H9 (cell line): ENCODE data around the gene ZNF764. TPM values are rescaled to one million over a fixed set of nuclear protein-coding genes. Genes with fewer than 3 reads are reported as not detected.

Experiments
- DNase-seq: peaks from one replicate; pipeline ENCODE4 v3.0.0-alpha.2; 2017
- H2AFZ ChIP-seq: one replicate; pipeline ENCODE4 v1.6.1; 2013; ENCODE audit warnings: mild to moderate bottlenecking, low read length, control low read depth, moderate library complexity
- H2AK5ac ChIP-seq: 2 replicates; pipeline ENCODE4 v1.6.1; 2013; ENCODE audit warnings: low read length, control low read depth, mixed read lengths; ENCODE audit not compliant: insufficient read length
- H2BK120ac ChIP-seq: one replicate; pipeline ENCODE4 v1.6.1; 2013; ENCODE audit warnings: low read depth, mild to moderate bottlenecking, low read length, control low read depth, inconsistent platforms; ENCODE audit not compliant: poor library complexity, severe bottlenecking
- H2BK12ac ChIP-seq: 2 replicates; pipeline ENCODE4 v1.6.1; 2013; ENCODE audit warnings: low read length, control low read depth, mixed read lengths, low read depth; ENCODE audit not compliant: insufficient read length
- H2BK15ac ChIP-seq: 2 replicates; pipeline ENCODE4 v1.6.1; 2013; ENCODE audit warnings: low read depth, low read length, control low read depth
- H2BK20ac ChIP-seq: one replicate; pipeline ENCODE4 v1.6.1; 2013; ENCODE audit warnings: low read depth, mild to moderate bottlenecking, low read length, control low read depth, inconsistent platforms; ENCODE audit not compliant: poor library complexity, severe bottlenecking
- H2BK5ac ChIP-seq: 2 replicates; pipeline ENCODE4 v1.6.1; 2013; ENCODE audit warnings: low read length, control low read depth, mixed read lengths; ENCODE audit not compliant: insufficient read length
- H3K14ac ChIP-seq: 2 replicates; pipeline ENCODE4 v1.6.1; 2013; ENCODE audit warnings: low read length, control low read depth; ENCODE audit not compliant: insufficient read depth
- H3K18ac ChIP-seq: 2 replicates; pipeline ENCODE4 v1.6.1; 2013; ENCODE audit warnings: low read depth, mild to moderate bottlenecking, mixed read lengths, low read length, control low read depth; ENCODE audit not compliant: insufficient read length
- H3K23ac ChIP-seq: 2 replicates; pipeline ENCODE4 v1.6.1; 2013; ENCODE audit warnings: low read length, control low read depth, mixed read lengths, low read depth; ENCODE audit not compliant: insufficient read length
- H3K23me2 ChIP-seq: 2 replicates; pipeline ENCODE4 v1.6.1; 2013; ENCODE audit warnings: low read depth, mild to moderate bottlenecking, mixed read lengths, low read length, control low read depth; ENCODE audit not compliant: insufficient read length, poor library complexity, severe bottlenecking
- H3K27ac ChIP-seq: 2 replicates; pipeline ENCODE4 v1.5.1; 2013; ENCODE audit warnings: low read length, control low read depth, mixed read lengths, low read depth; ENCODE audit not compliant: insufficient read length
- H3K27me3 ChIP-seq: 2 replicates; pipeline ENCODE4 v1.6.1; 2013; ENCODE audit warnings: low read length, control low read depth, inconsistent platforms; ENCODE audit not compliant: insufficient read depth
- H3K4ac ChIP-seq: 2 replicates; pipeline ENCODE4 v1.6.1; 2013; ENCODE audit warnings: low read depth, mild to moderate bottlenecking, control low read depth, inconsistent platforms, low read length, moderate library complexity
- H3K4me1 ChIP-seq: 2 replicates; pipeline ENCODE4 v1.6.1; 2013; ENCODE audit warnings: low read length, control low read depth, inconsistent platforms; ENCODE audit not compliant: insufficient read depth
- H3K4me2 ChIP-seq: 2 replicates; pipeline ENCODE4 v1.6.1; 2013; ENCODE audit warnings: low read length, control low read depth, mixed read lengths; ENCODE audit not compliant: insufficient read length, insufficient read depth
- H3K56ac ChIP-seq: 2 replicates; pipeline ENCODE4 v1.6.1; 2013; ENCODE audit warnings: low read depth, mild to moderate bottlenecking, mixed read lengths, low read length, control low read depth; ENCODE audit not compliant: insufficient read length
- H3K79me1 ChIP-seq: 2 replicates; pipeline ENCODE4 v1.6.1; 2013; ENCODE audit warnings: low read depth, mild to moderate bottlenecking, moderate library complexity, low read length, control low read depth, inconsistent platforms; ENCODE audit not compliant: insufficient read depth, poor library complexity, severe bottlenecking
- H3K79me2 ChIP-seq: 2 replicates; pipeline ENCODE4 v1.6.1; 2013; ENCODE audit warnings: low read length, control low read depth, inconsistent platforms; ENCODE audit not compliant: insufficient read depth
- H3K9ac ChIP-seq: 2 replicates; pipeline ENCODE4 v1.6.1; 2013; ENCODE audit warnings: low read length, control low read depth, mixed read lengths; ENCODE audit not compliant: insufficient read length; ENCODE audit errors: extremely low read depth
- H3K9me3 ChIP-seq: one replicate; pipeline ENCODE4 v1.6.1; 2013; ENCODE audit warnings: low read depth, low read length, inconsistent platforms; ENCODE audit not compliant: control insufficient read depth
- H3T11ph ChIP-seq: one replicate; pipeline ENCODE4 v1.6.1; 2013; ENCODE audit warnings: mild to moderate bottlenecking, low read length, control low read depth, inconsistent platforms
- H4K20me1 ChIP-seq: one replicate; pipeline ENCODE4 v1.6.1; 2013; ENCODE audit not compliant: control insufficient read depth, insufficient read length, insufficient read depth
- H4K5ac ChIP-seq: 2 replicates; pipeline ENCODE4 v1.6.1; 2013; ENCODE audit warnings: low read depth, mild to moderate bottlenecking, mixed read lengths, low read length, control low read depth; ENCODE audit not compliant: insufficient read length
- H4K8ac ChIP-seq: replicated peaks from 2 replicates; pipeline ENCODE4 v1.6.1; 2013; ENCODE audit warnings: low read length, control low read depth, mixed read lengths, low read depth; ENCODE audit not compliant: insufficient read length
- H4K91ac ChIP-seq: 2 replicates; pipeline ENCODE4 v1.6.1; 2013; ENCODE audit warnings: low read depth, mild to moderate bottlenecking, moderate library complexity, mixed read lengths, low read length, control low read depth; ENCODE audit not compliant: insufficient read length
- H3K27ac Mint-ChIP-seq, 3 experiments: 2 replicates in 2 of 3; 3 replicates in 1 of 3; pipeline ENCODE4 v1.8.0; 2020 to 2021; ENCODE audit warnings: mixed read lengths in 3 of 3, mild to moderate bottlenecking in 1 of 3, moderate library complexity in 1 of 3
- H3K27me3 Mint-ChIP-seq: 2 replicates; pipeline ENCODE4 v1.8.0; 2021; ENCODE audit warnings: low read depth, mild to moderate bottlenecking, moderate library complexity, mixed read lengths
- H3K36me3 Mint-ChIP-seq, 3 experiments: 2 replicates in 2 of 3; 3 replicates in 1 of 3; pipeline ENCODE4 v1.8.0; 2020 to 2021; ENCODE audit warnings: low read depth in 3 of 3, mixed read lengths in 3 of 3; ENCODE audit not compliant: insufficient read depth in 1 of 3
- H3K4me1 Mint-ChIP-seq, 2 experiments: 2 replicates each; pipeline ENCODE4 v1.8.0; 2020; ENCODE audit warnings: mixed read lengths in 2 of 2
- H3K4me3 Mint-ChIP-seq, 2 experiments: 2 replicates in 1 of 2; 3 replicates in 1 of 2; pipeline ENCODE4 v1.8.0; 2020 to 2021; ENCODE audit warnings: mild to moderate bottlenecking in 2 of 2, mixed read lengths in 2 of 2, moderate library complexity in 1 of 2
- H3K9me3 Mint-ChIP-seq, 2 experiments: 2 replicates in 1 of 2; 3 replicates in 1 of 2; pipeline ENCODE4 v1.8.0; 2020; ENCODE audit warnings: mild to moderate bottlenecking in 2 of 2, mixed read lengths in 2 of 2, moderate library complexity in 1 of 2
- WGBS: extraction: QIAGEN DNeasy Blood & Tissue Kit; methylation state at CpG from one replicate; pipeline ENCODE4 v1.1.7; 2013; ENCODE audit warnings: missing lambda C conversion rate, low lambda C conversion rate, mixed read lengths; ENCODE audit not compliant: insufficient read length; ENCODE audit errors: extremely low coverage; 5-methylcytosine and 5-hydroxymethylcytosine counted together
- microRNA-seq: library from miRNA; unstranded; fragments of <30 nt; microRNA quantifications from one replicate; pipeline ENCODE4, GENCODE V29; 2020; ENCODE audit warnings: borderline microRNAs expressed
- total RNA-seq: library from RNA; stranded (reverse); gene quantifications from 2 replicates; pipeline ENCODE4 v1.2.1, GENCODE V29; 2021
- TF ChIP-seq, protein P1 (sequence below): fragments of 200-600 bp; sonication (generic); conservative IDR thresholded peaks from 3 replicates; pipeline ENCODE4 v1.8.0; 2021; ENCODE audit warnings: antibody characterized with exemption, mild to moderate bottlenecking

Gene ZNF764
- total RNA-seq, 1 experiment from 2014 or later, result 11.4 TPM

DNA sequence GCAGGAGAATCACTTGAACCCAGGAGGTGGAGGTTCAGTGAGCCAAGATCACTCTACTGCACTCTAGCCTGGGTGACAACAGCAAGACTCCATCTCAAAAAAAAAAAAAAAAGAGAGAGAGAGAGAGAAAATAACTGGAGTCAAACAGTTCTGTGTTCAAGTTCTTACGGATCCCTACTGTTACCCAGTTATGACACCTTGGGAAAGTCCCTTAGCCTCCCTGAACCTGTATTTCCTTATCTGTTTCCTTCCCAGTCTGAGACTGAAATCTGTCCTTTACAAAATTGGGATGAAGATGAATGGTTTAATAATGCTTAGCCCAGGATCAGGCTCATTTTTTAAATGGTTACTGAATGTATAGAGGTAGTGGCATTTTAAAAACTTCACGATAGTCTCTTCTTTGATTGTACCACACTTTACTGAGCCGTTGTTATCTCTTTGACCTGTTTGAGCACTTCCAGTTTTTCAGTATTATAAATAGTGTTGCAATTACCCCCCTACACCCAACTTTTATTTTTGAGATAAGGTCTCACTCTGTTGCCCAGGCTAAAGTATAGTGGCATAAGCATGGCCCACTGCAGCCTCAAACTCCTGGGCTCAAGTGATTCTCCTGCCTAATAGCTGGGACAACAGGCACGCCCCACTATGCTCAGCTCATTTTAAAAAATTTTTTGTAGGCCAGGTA is 49.0 kb downstream of the ZNF764 start:
- H3K23me2 ChIP-seq, result no peaks in the 10 kb centered on the region
- no CpG with 5 or more reads among the region's 4 CpGs for WGBS
- peaks cover 12% of the 10 kb centered on the region for H3K27me3 Mint-ChIP-seq

More for the DNA sequence above, 49.0 kb downstream of the ZNF764 start:
- Histone ChIP-seq H2BK12ac (no peak overlapping the region), H3K79me1 (no peaks in the 10 kb centered on the region), H4K91ac (no peak overlapping the region), H2AFZ (no peak overlapping the region), H2BK120ac (no peak overlapping the region), H3T11ph (no peak overlapping the region), H2AK5ac (no peak overlapping the region), H3K18ac (no peak overlapping the region), H3K23ac (no peak overlapping the region), H3K27me3 (no peaks in the 10 kb centered on the region), H3K4ac (no peak overlapping the region), H4K20me1 (no peaks in the 10 kb centered on the region), H2BK5ac (no peak overlapping the region), H4K8ac (no peak overlapping the region), H4K5ac (no peak overlapping the region), H3K9me3 (no peaks in the 10 kb centered on the region), H3K14ac (no peak overlapping the region), H3K27ac (no peak overlapping the region), H3K9ac (no peak overlapping the region), H3K4me2 (no peak overlapping the region), H2BK15ac (no peak overlapping the region), H3K79me2 (no peaks in the 10 kb centered on the region), H2BK20ac (no peak overlapping the region), H3K4me1 (no peaks in the 10 kb centered on the region), H3K56ac (no peak overlapping the region)
- no peaks in the 10 kb centered on the region for H3K9me3 Mint-ChIP-seq
- no peak overlapping the region for H3K27ac Mint-ChIP-seq
- no peak overlapping the region for H3K4me3 Mint-ChIP-seq
- no peaks in the 10 kb centered on the region for H3K4me1 Mint-ChIP-seq
- DNase-seq, result no peak
- H3K36me3 Mint-ChIP-seq, result no peaks in the 10 kb centered on the region
- TF ChIP-seq, protein P1, sequence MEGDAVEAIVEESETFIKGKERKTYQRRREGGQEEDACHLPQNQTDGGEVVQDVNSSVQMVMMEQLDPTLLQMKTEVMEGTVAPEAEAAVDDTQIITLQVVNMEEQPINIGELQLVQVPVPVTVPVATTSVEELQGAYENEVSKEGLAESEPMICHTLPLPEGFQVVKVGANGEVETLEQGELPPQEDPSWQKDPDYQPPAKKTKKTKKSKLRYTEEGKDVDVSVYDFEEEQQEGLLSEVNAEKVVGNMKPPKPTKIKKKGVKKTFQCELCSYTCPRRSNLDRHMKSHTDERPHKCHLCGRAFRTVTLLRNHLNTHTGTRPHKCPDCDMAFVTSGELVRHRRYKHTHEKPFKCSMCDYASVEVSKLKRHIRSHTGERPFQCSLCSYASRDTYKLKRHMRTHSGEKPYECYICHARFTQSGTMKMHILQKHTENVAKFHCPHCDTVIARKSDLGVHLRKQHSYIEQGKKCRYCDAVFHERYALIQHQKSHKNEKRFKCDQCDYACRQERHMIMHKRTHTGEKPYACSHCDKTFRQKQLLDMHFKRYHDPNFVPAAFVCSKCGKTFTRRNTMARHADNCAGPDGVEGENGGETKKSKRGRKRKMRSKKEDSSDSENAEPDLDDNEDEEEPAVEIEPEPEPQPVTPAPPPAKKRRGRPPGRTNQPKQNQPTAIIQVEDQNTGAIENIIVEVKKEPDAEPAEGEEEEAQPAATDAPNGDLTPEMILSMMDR, result no peak

Small RNAs within 50 kb of the gene (microRNA-seq; reads per million reads assigned to microRNA genes)
- gene MIR4518, result not detected

Other genes with a start within 250 kb of the ZNF764 start
- 90.1 and 90.2 TPM in 2 replicates for gene CD2BP2, start 203.1 kb downstream of the ZNF764 start, total RNA-seq
- 25.6 and 25.8 TPM in 2 replicates for gene TBC1D10B, start 187.9 kb downstream of the ZNF764 start, total RNA-seq
- gene MYL11, start 183.6 kb downstream of the ZNF764 start, total RNA-seq, result 0.70 and 1.4 TPM in 2 replicates
- 1.4 and 2.5 TPM in 2 replicates for gene SEPTIN1, start 175.8 kb downstream of the ZNF764 start, total RNA-seq
- gene ZNF48, start 163.0 kb downstream of the ZNF764 start, total RNA-seq, result 57.3 and 61.2 TPM in 2 replicates
- gene ZNF771, start 150.8 kb downstream of the ZNF764 start, total RNA-seq, result 9.7 and 10.5 TPM in 2 replicates
- 78.1 and 78.3 TPM in 2 replicates for gene DCTPP1, start 128.3 kb downstream of the ZNF764 start, total RNA-seq
- 52.6 and 54.1 TPM in 2 replicates for gene SEPHS2, start 112.5 kb downstream of the ZNF764 start, total RNA-seq
- gene ITGAL, start 85.6 kb downstream of the ZNF764 start, total RNA-seq, result not detected in 2 replicates
- gene ZNF768, start 31.8 kb downstream of the ZNF764 start, total RNA-seq, result 39.0 and 40.0 TPM in 2 replicates
- gene ZNF747, start 23.5 kb downstream of the ZNF764 start, total RNA-seq, result 17.5 and 18.4 TPM in 2 replicates
- 4.3 and 4.5 TPM in 2 replicates for gene ZNF688, start 13.3 kb upstream of the ZNF764 start, total RNA-seq
- 17.0 and 18.8 TPM in 2 replicates for gene ZNF785, start 27.3 kb upstream of the ZNF764 start, total RNA-seq
- 21.1 and 21.9 TPM in 2 replicates for gene ZNF689, start 52.0 kb upstream of the ZNF764 start, total RNA-seq
- 11.6 and 13.6 TPM in 2 replicates for gene PRR14, start 92.6 kb upstream of the ZNF764 start, total RNA-seq
- 12.6 and 16.8 TPM in 2 replicates for gene FBRS, start 100.1 kb upstream of the ZNF764 start, total RNA-seq
- 63.1 and 65.5 TPM in 2 replicates for gene SRCAP, start 140.8 kb upstream of the ZNF764 start, total RNA-seq
- 46.6 and 47.9 TPM in 2 replicates for gene PHKG2, start 190.1 kb upstream of the ZNF764 start, total RNA-seq
- 5.4 and 7.4 TPM in 2 replicates for gene CFAP119, start 203.7 kb upstream of the ZNF764 start, total RNA-seq
- 103 and 106 TPM in 2 replicates for gene RNF40, start 203.9 kb upstream of the ZNF764 start, total RNA-seq
- 20.0 TPM in 2 replicates for gene ZNF629, start 228.8 kb upstream of the ZNF764 start, total RNA-seq